Colonic mucosa (tissue), 4 donors: Measurements from ENCODE around the gene NVL. TPM values are rescaled to one million over a fixed set of nuclear protein-coding genes. Genes with fewer than 3 reads are reported as not detected.

Experiments used
- DNase-seq: peaks from one replicate; pipeline ENCODE4 v3.0.0-alpha.2; 2020
- H3K27ac ChIP-seq: fragments of 200-600 bp; one replicate; pipeline ENCODE4 v1.8.0; 2021
- H3K27me3 ChIP-seq: fragments of 200-600 bp; one replicate; pipeline ENCODE4 v1.8.0; 2021
- H3K36me3 ChIP-seq: fragments of 200-600 bp; one replicate; pipeline ENCODE4 v1.8.0; 2021
- H3K4me1 ChIP-seq: fragments of 200-600 bp; one replicate; pipeline ENCODE4 v1.8.0; 2021; ENCODE audit warnings: mild to moderate bottlenecking
- H3K4me3 ChIP-seq: fragments of 200-600 bp; one replicate; pipeline ENCODE4 v1.8.0; 2021
- H3K9ac ChIP-seq, 2 donors: one replicate each; pipeline ENCODE4 v1.7.0; 2013; ENCODE audit warnings: control low read depth in 2 of 2, low read depth in 2 of 2, low read length in 2 of 2
- H3K9me3 ChIP-seq: fragments of 200-600 bp; one replicate; pipeline ENCODE4 v1.8.0; 2021
- intact Hi-C: fragments of 100-400 bp; cut with DNase I; formaldehyde crosslinking; loops from one replicate; pipeline ENCODE4 v1.14.1; 2022
- total RNA-seq, 2 donors: library from RNA; stranded (reverse); fragmentation: NEBNext Ultra II Directional in 1 of 2; extraction: Animal tissue kit (Norgen Biotek cat#: 25700) in 1 of 2; gene quantifications; one replicate each; pipeline ENCODE4 v1.2.1, GENCODE V29; 2021
- TF ChIP-seq, protein P1 (sequence below): fragments of 200-600 bp; IDR thresholded peaks from one replicate; pipeline ENCODE4 v1.8.0; 2022; ENCODE audit warnings: antibody characterized with exemption, mild to moderate bottlenecking
- donor health status: healthy.
- donor health status: DM: no; HTN: no; CAD: no.
- donor health status: DM: no; HTN: no; CAD: no.

The NVL gene
- total RNA-seq, 2 donors from 2014 or later, result 39.4 to 51.5 TPM

DNA sequence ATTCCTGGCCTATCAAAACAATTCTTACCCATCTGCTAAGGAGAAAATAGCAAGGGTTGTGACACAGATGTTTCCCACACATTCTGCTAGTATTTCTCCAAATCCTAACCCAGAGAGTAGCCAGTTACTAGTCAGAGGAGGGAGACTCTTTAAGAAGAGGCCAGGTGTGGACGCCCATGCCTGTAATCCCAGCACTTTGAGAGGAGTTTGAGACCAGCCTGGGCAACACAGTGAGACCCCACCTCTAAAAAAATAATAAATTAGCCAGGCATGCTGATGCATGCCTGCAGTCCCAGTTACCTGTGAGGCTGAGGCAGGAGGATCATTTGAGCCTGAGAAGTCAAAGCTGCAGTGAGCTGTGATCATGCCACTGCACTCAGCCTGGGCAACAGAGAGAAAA, 28.6 kb downstream of the NVL start:
- TF ChIP-seq, protein P1, sequence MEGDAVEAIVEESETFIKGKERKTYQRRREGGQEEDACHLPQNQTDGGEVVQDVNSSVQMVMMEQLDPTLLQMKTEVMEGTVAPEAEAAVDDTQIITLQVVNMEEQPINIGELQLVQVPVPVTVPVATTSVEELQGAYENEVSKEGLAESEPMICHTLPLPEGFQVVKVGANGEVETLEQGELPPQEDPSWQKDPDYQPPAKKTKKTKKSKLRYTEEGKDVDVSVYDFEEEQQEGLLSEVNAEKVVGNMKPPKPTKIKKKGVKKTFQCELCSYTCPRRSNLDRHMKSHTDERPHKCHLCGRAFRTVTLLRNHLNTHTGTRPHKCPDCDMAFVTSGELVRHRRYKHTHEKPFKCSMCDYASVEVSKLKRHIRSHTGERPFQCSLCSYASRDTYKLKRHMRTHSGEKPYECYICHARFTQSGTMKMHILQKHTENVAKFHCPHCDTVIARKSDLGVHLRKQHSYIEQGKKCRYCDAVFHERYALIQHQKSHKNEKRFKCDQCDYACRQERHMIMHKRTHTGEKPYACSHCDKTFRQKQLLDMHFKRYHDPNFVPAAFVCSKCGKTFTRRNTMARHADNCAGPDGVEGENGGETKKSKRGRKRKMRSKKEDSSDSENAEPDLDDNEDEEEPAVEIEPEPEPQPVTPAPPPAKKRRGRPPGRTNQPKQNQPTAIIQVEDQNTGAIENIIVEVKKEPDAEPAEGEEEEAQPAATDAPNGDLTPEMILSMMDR, result no peak
- Histone ChIP-seq H3K27ac (no peak overlapping the region), H3K4me3 (no peak overlapping the region), H3K9ac (no peak overlapping the region), H3K36me3 (peaks cover 24% of the 10 kb centered on the region), H3K9me3 (no peaks in the 10 kb centered on the region), H3K27me3 (no peaks in the 10 kb centered on the region), H3K4me1 (no peaks in the 10 kb centered on the region)
- intact Hi-C loops, result loop anchor here (10.0 kb wide), 1 partner anchor 57 kb away; no protein-coding TSS in a partner anchor
- no peak for DNase-seq

DNA sequence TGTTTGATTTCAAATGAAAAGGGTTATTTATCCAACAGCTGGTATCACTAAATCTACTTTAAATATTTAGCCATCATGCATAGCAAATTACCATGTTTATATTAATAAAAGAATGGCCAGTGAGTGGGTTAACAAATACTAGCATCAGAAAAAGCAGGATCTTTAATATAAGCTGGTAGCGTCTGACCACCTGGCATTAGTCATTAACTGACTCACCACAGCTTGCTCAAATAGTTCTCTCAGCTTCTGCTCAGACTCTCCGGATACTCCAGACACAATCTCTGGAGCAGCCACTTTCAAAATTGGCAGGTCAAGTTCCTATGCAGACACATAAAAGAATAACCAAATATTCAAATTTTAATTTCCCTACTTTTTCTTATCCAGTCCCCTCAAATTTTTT, 29.6 kb downstream of the NVL start:
- TF ChIP-seq, protein P1, result no peak
- DNase-seq, result no peak
- no peak overlapping the region for H3K4me3 ChIP-seq
- no peak overlapping the region for H3K9ac ChIP-seq
- H3K27me3 ChIP-seq, result no peaks in the 10 kb centered on the region
- H3K9me3 ChIP-seq, result no peaks in the 10 kb centered on the region
- H3K36me3 ChIP-seq, result peaks cover 24% of the 10 kb centered on the region
- intact Hi-C loops, result loop anchor here (10.0 kb wide), 1 partner anchor 56 kb away; no protein-coding TSS in a partner anchor
- H3K4me1 ChIP-seq, result no peaks in the 10 kb centered on the region
- H3K27ac ChIP-seq, result no peak overlapping the region

DNA sequence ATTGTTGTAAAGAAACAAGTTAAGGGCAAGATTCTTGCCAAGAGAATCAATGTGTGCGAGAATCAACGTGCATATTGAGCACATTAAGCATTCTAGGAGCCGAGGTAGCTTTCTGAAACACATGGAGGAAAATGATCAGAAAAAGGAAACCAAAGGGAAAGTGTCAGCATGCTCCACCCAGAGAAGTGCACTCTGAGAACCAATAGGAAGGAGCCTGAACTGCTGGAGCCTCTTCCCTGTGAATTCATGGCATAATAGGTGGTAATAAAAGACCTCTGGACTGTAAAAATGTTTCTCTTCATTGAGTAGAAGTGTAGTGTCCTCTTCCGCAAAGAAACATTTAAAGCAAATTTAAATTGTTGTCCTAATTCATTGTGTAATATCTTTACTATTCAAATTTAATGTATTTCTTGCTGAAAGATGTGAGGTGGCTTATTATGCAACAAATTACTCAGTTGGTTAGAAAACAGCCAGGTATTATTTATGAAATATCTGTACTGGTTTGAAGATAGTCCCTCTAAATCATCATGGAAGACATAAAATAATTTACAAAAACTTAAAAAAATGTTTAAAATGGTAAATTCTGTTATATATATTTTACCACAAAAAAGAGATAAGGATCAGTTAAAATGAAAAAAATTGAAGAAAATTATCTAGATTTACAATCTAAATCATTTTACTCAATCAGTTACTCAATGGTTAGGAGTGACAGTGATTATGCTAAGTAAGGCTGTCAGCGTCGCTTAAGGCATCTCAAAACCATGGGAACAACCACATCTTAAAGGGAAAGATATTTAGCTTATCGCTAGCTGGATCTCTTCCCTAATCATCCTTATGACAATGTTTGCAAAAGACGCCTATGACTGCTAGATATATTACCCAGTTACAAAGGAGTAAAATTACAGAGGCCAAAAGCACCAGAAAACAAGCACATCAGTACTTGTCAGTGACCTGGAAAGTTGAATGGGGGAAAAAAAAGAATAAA, 31.3 kb downstream of the NVL start:
- H3K4me3 ChIP-seq, result no peak overlapping the region
- H3K27ac ChIP-seq, result peak overlapping the region; percentile 48
- no peak overlapping the region for H3K9ac ChIP-seq
- intact Hi-C loops, result no loop called here
- peaks cover 24% of the 10 kb centered on the region for H3K36me3 ChIP-seq
- DNase-seq, result peak; percentile 63
- no peaks in the 10 kb centered on the region for H3K4me1 ChIP-seq
- no peaks in the 10 kb centered on the region for H3K9me3 ChIP-seq
- H3K27me3 ChIP-seq, result no peaks in the 10 kb centered on the region
- TF ChIP-seq, protein P1, result no peak

DNA sequence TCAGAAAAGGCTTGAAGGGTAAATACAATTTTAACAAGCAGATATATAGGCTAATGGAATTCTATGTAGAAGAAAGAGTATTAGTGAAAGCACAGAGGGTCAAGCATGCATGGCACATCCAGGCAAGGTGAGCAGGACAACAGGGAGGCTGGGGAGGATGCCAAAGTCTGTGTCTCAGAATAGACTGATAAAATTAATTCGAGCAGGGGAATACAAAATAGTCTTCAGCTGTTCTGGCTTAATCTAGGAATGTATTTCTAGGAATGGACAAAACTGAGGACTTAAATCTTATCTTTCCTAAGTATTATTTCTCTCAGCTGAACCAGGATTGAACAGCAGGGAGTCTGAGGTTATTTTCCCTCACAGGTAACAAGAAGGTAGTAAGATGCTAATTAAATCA, 35.2 kb downstream of the NVL start:
- no peaks in the 10 kb centered on the region for H3K27me3 ChIP-seq
- peaks cover 2% of the 10 kb centered on the region for H3K36me3 ChIP-seq
- DNase-seq, result no peak
- TF ChIP-seq, protein P1, result no peak
- no peaks in the 10 kb centered on the region for H3K9me3 ChIP-seq
- H3K4me3 ChIP-seq, result no peak overlapping the region
- H3K9ac ChIP-seq, result no peak overlapping the region
- intact Hi-C loops, result no loop called here
- H3K27ac ChIP-seq, result no peak overlapping the region
- H3K4me1 ChIP-seq, result no peaks in the 10 kb centered on the region

DNA sequence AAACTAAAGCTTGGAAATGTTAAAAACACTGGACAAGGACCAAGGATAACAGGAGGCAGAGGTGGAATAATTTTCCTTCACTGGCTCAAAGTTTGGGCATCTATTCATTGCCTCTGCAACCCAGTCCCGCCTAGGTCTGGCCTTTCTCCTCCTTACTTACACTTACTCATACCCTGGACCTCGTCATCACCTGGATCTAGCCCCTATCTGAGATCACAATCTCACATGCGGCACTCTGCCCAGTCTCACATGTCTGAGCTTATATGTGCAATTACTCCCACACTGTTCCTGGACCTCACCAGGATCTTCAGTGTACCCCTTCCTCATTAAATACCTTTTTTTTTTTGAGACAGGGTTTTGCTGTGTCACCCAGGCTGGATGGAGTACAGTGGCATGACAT, 37.6 kb downstream of the NVL start:
- H3K4me1 ChIP-seq, result no peaks in the 10 kb centered on the region
- TF ChIP-seq, protein P1, result no peak
- no peaks in the 10 kb centered on the region for H3K27me3 ChIP-seq
- no peak overlapping the region for H3K9ac ChIP-seq
- H3K36me3 ChIP-seq, result peaks cover 6% of the 10 kb centered on the region
- H3K4me3 ChIP-seq, result no peak overlapping the region
- intact Hi-C loops, result no loop called here
- no peak for DNase-seq
- H3K9me3 ChIP-seq, result no peaks in the 10 kb centered on the region
- H3K27ac ChIP-seq, result no peak overlapping the region
